IPS-20b (cell line): ENCODE data around the gene FAM24B.

Experiments
- H3K27ac ChIP-seq: one replicate; pipeline ENCODE4 v1.5.1; 2013; ENCODE audit warnings: low read length
- H3K27me3 ChIP-seq: 2 replicates; pipeline ENCODE4 v1.6.1; 2013; ENCODE audit warnings: mild to moderate bottlenecking, low read length, inconsistent platforms; ENCODE audit not compliant: insufficient read depth
- H3K36me3 ChIP-seq: 2 replicates; pipeline ENCODE4 v1.6.1; 2013; ENCODE audit warnings: low read depth, mild to moderate bottlenecking, inconsistent platforms, low read length, moderate library complexity; ENCODE audit not compliant: insufficient read depth
- H3K4me1 ChIP-seq: 2 replicates; pipeline ENCODE4 v1.6.1; 2013; ENCODE audit warnings: mild to moderate bottlenecking, control low read depth, inconsistent platforms, low read length, moderate library complexity; ENCODE audit not compliant: insufficient read depth
- H3K4me3 ChIP-seq: 2 replicates; pipeline ENCODE4 v1.5.1; 2013; ENCODE audit warnings: mild to moderate bottlenecking, low read length, inconsistent platforms
- H3K9ac ChIP-seq: 2 replicates; pipeline ENCODE4 v1.6.1; 2013; ENCODE audit warnings: low read depth, mild to moderate bottlenecking, inconsistent platforms, low read length, moderate library complexity
- H3K9me3 ChIP-seq: 2 replicates; pipeline ENCODE4 v1.6.1; 2013; ENCODE audit warnings: mild to moderate bottlenecking, low read depth, low read length, inconsistent platforms; ENCODE audit not compliant: insufficient read depth

The FAM24B gene

DNA sequence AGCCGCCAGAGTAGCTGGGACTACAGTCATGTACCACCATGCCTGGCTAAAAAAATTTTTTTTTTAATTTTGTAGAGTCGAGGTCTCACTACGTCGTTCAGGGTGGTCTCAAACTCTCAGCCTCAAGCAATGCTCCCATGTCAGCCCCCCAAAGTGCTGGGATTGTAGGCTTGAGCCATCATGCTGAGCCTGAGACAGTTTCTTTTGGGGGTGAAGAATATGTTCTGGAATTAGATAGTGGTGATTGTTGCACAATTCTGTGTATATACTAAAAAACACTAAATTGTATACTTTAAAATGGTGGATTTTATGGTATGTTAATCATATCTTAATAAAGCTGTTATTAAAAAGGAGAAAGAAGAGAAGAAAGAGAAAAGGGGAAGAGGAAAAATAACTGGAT is 35.2 kb downstream of the FAM24B start:
- Histone ChIP-seq H3K27me3 (no peaks in the 10 kb centered on the region), H3K9me3 (peaks cover 6% of the 10 kb centered on the region; the same call in 1 of the 2 replicates), H3K27ac (no peak overlapping the region), H3K4me3 (no peak overlapping the region), H3K9ac (no peak overlapping the region), H3K4me1 (peaks cover 12% of the 10 kb centered on the region; the same call in 1 of the 2 replicates), H3K36me3 (peaks cover 17% of the 10 kb centered on the region; the same call in 1 of the 2 replicates)

GRCh38 chr10:122841569-122841968 is 37.8 kb downstream of the FAM24B start:
- Histone ChIP-seq H3K4me1 (peaks cover 11% of the 10 kb centered on the region; the same call in 1 of the 2 replicates), H3K9me3 (peaks cover 6% of the 10 kb centered on the region; the same call in 1 of the 2 replicates), H3K9ac (no peak overlapping the region), H3K27ac (no peak overlapping the region), H3K27me3 (no peaks in the 10 kb centered on the region), H3K36me3 (peaks cover 37% of the 10 kb centered on the region; the same call in 1 of the 2 replicates), H3K4me3 (no peak overlapping the region)

GRCh38 chr10:122839505-122839904 is 39.9 kb downstream of the FAM24B start:
- Histone ChIP-seq H3K9ac (no peak overlapping the region), H3K36me3 (peaks cover 44% of the 10 kb centered on the region; the same call in 1 of the 2 replicates)

DNA sequence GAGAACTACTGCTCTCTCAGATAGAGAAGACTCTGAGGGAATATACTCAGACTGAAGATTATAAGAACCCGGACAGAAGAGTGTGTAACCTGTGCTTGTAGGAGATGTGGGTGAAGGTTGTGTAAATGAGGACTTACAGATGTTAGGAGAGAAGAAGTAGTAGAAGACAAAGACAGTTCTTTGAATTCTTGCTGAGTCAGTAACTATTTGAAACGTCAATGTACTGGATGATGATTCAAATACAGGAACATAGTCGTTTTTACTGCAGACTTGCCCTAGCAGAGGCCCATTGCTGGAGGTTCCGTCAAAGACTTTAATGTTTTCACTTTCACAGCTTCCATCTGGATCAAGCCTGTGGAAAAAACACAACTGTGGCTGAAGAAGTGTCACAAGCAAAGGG is 40.5 kb downstream of the FAM24B start:
- H3K36me3 ChIP-seq: peaks cover 49% of the 10 kb centered on the region; the same call in 1 of the 2 replicates
- no peaks in the 10 kb centered on the region for H3K27me3 ChIP-seq
- no peak overlapping the region for H3K27ac ChIP-seq
- H3K4me1 ChIP-seq: no peaks in the 10 kb centered on the region
- no peak overlapping the region for H3K9ac ChIP-seq
- H3K9me3 ChIP-seq: peaks cover 6% of the 10 kb centered on the region; the same call in 1 of the 2 replicates
- H3K4me3 ChIP-seq: no peak overlapping the region

More at GRCh38 chr10:122839505-122839904, 39.9 kb downstream of the FAM24B start:
- H3K4me1 ChIP-seq: no peaks in the 10 kb centered on the region
- H3K27me3 ChIP-seq: no peaks in the 10 kb centered on the region
- no peak overlapping the region for H3K27ac ChIP-seq
- H3K9me3 ChIP-seq: peaks cover 6% of the 10 kb centered on the region; the same call in 1 of the 2 replicates
- no peak overlapping the region for H3K4me3 ChIP-seq

DNA sequence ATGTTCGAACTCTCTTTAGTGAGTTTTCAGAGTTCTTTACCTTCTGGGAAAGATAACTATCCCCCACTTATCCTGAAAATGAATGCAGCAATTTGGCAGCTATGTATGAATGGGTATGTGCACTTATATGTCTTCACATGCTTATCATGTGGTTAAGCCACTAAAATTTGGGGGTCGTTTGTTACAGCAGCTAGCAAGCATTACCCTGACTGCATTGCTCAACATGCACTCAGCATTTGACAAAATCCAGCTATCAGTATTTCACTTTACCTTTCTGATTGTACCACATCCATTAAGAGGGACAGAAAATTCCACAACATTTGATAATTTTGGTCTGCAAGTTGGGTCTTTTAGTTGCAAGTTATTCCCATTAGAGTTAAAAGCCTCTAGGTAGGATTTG is 43.5 kb downstream of the FAM24B start:
- Histone ChIP-seq H3K36me3 (peaks cover 51% of the 10 kb centered on the region; the same call in 1 of the 2 replicates), H3K27ac (no peak overlapping the region), H3K4me3 (no peak overlapping the region), H3K9me3 (no peaks in the 10 kb centered on the region), H3K9ac (no peak overlapping the region), H3K4me1 (no peaks in the 10 kb centered on the region), H3K27me3 (no peaks in the 10 kb centered on the region)

DNA sequence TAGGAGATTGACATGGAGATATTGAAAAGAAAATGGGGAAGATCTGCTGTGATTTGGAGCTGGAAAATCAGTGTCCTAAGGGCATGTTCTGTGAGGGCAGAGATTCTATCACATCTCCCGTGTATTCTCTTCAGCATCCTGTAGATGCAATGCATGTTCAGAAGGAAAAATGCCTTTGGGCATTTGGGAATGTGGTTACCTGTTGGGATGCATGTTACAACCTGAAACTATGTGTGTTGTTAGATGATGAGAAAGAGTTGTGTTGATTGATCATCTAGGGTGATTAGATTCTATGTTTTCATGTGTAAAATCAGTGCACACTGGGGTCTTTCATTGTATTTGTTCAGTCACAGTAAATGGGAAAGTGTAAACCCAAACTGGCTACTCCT is 48.4 kb downstream of the FAM24B start:
- Histone ChIP-seq H3K4me3 (no peak overlapping the region), H3K9ac (no peak overlapping the region), H3K27ac (no peak overlapping the region), H3K27me3 (no peaks in the 10 kb centered on the region), H3K4me1 (no peaks in the 10 kb centered on the region), H3K9me3 (no peaks in the 10 kb centered on the region), H3K36me3 (peaks cover 24% of the 10 kb centered on the region; the same call in 1 of the 2 replicates)

DNA sequence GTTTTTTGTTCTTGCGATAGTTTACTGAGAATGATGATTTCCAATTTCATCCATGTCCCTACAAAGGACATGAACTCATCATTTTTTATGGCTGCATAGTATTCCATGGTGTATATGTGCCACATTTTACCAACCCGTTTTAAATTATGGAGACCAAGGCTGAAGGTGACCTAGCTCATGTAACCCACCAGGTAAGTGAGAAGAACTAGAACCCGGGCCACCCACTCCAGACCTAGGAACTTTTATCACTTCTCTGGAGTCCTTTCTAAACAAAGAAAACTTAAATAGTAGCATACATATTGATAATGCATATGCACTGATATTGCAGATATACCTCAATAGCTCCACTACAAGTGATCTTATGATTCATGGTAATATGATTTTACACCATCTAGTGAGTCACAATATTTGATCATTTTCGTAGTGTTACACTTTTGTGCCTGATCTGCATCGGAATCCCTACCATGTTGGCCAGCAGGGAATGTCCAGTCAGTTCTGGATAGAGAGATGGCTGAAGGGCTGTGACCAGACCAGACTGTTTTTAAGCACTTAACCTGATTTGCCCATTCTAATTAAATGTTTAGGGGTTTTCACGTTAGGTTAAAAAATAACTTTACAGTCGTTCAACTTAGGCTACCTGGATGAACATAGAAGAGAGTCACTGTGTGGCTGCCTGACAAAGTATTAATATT is 49.0 kb downstream of the FAM24B start:
- no peak overlapping the region for H3K27ac ChIP-seq
- H3K9ac ChIP-seq: no peak overlapping the region
- peaks cover 24% of the 10 kb centered on the region; the same call in 1 of the 2 replicates for H3K36me3 ChIP-seq
- no peaks in the 10 kb centered on the region for H3K9me3 ChIP-seq
- H3K4me3 ChIP-seq: no peak overlapping the region
- H3K4me1 ChIP-seq: no peaks in the 10 kb centered on the region
- no peaks in the 10 kb centered on the region for H3K27me3 ChIP-seq

DNA sequence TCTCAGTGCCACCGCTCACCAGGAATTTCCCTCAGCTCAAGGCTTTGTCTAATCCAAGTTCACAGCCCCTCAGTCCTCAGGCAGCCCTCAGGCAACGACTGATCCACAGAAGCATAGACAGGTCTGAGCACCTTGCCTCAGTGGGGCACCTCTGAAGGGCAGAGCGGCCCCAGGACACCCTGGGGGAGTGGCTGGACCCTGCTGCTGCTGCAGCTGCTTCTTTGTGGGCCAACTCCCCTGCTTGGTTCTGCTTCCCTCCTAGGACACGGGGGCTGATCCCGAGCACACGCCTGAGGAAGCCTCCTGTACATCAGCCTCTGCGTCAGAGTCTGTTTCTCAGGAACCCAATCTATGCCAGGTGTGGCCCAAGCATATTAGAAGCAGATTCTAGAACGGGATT is 49.9 kb downstream of the FAM24B start:
- no peaks in the 10 kb centered on the region for H3K4me1 ChIP-seq
- H3K36me3 ChIP-seq: peaks cover 20% of the 10 kb centered on the region; the same call in 1 of the 2 replicates
- no peaks in the 10 kb centered on the region for H3K9me3 ChIP-seq
- H3K27ac ChIP-seq: no peak overlapping the region
- no peaks in the 10 kb centered on the region for H3K27me3 ChIP-seq
- no peak overlapping the region for H3K9ac ChIP-seq
- H3K4me3 ChIP-seq: no peak overlapping the region

GRCh38 chr10:122828716-122829255 is 50.6 kb downstream of the FAM24B start:
- Histone ChIP-seq H3K27ac (no peak overlapping the region), H3K27me3 (no peaks in the 10 kb centered on the region), H3K4me3 (no peak overlapping the region), H3K4me1 (no peaks in the 10 kb centered on the region), H3K9me3 (no peaks in the 10 kb centered on the region), H3K9ac (no peak overlapping the region), H3K36me3 (peaks cover 15% of the 10 kb centered on the region; the same call in 1 of the 2 replicates)

GRCh38 chr10:122827302-122827701 is 52.1 kb downstream of the FAM24B start:
- peaks cover 5% of the 10 kb centered on the region; the same call in 1 of the 2 replicates for H3K36me3 ChIP-seq
- no peaks in the 10 kb centered on the region for H3K27me3 ChIP-seq
- no peaks in the 10 kb centered on the region for H3K9me3 ChIP-seq
- no peak overlapping the region for H3K4me3 ChIP-seq
- no peaks in the 10 kb centered on the region for H3K4me1 ChIP-seq
- H3K9ac ChIP-seq: no peak overlapping the region
- H3K27ac ChIP-seq: no peak overlapping the region

- no peaks in the 10 kb centered on the region for H3K27me3 ChIP-seq
- H3K9me3 ChIP-seq: no peaks in the 10 kb centered on the region
- H3K36me3 ChIP-seq: no peaks in the 10 kb centered on the region
- no peak overlapping the region for H3K4me3 ChIP-seq
- H3K27ac ChIP-seq: no peak overlapping the region
- H3K4me1 ChIP-seq: no peaks in the 10 kb centered on the region
- H3K9ac ChIP-seq: no peak overlapping the region
These were observed 56.2 kb downstream of the FAM24B start for GRCh38 chr10:122822973-122823690.
